Measurements from ENCODE around the gene AOC3.
"Not testable (repeated sequence)": the region's sequence is repeated elsewhere in the genome, so short reads cannot be mapped to it uniquely, and the experiment has no call there.

The AOC3 gene

GRCh38 chr17:42880776-42881310 lies 29.8 kb downstream of the AOC3 start:
- DNase-seq (ENCODE audit: low spot score): no peak
- TF ChIP-seq CTCF (IDR thresholded peaks at IDR 0.05; ENCODE audit: extremely low read depth, missing control alignments): no peak

GRCh38 chr17:42881706-42882105 lies 30.7 kb downstream of the AOC3 start:
- not testable (repeated sequence) for DNase-seq (ENCODE audit: low spot score)

GRCh38 chr17:42882166-42882565 lies 31.2 kb downstream of the AOC3 start:
- TF ChIP-seq CTCF (IDR thresholded peaks at IDR 0.05; ENCODE audit: extremely low read depth, missing control alignments): no peak
- DNase-seq (ENCODE audit: low spot score): no peak

- no peak for TF ChIP-seq CTCF (IDR thresholded peaks at IDR 0.05; ENCODE audit: extremely low read depth, missing control alignments)
- DNase-seq (ENCODE audit: low spot score): no peak
These were observed 33.0 kb downstream of the AOC3 start for GRCh38 chr17:42883802-42884558.

- DNase-seq (ENCODE audit: low spot score): not testable (repeated sequence)
These were observed 34.8 kb downstream of the AOC3 start for GRCh38 chr17:42885806-42886205.

GRCh38 chr17:42886283-42887176 lies 35.5 kb downstream of the AOC3 start:
- no peak for DNase-seq (ENCODE audit: low spot score)
- TF ChIP-seq CTCF (IDR thresholded peaks at IDR 0.05; ENCODE audit: extremely low read depth, missing control alignments): no peak

GRCh38 chr17:42889809-42890208 lies 38.8 kb downstream of the AOC3 start:
- no peak for TF ChIP-seq CTCF (IDR thresholded peaks at IDR 0.05; ENCODE audit: extremely low read depth, missing control alignments)
- DNase-seq (ENCODE audit: low spot score): no peak

- DNase-seq (ENCODE audit: low spot score): no peak
- TF ChIP-seq CTCF (IDR thresholded peaks at IDR 0.05; ENCODE audit: extremely low read depth, missing control alignments): no peak
These were observed 40.6 kb downstream of the AOC3 start for GRCh38 chr17:42891539-42892152.
